ENCODE results near the gene ITGA1. TPM values are rescaled to one million over a fixed set of nuclear protein-coding genes. Genes with fewer than 3 reads are reported as not detected.

Gene ITGA1
- total RNA-seq, 2 experiments from 2014 or later = not detected

- H3K4me3 ChIP-seq (ENCODE audit: low read depth, low read length, poor library complexity, severe bottlenecking) = no peak overlapping the region
- intact Hi-C loops (cut with micrococcal nuclease; ENCODE audit: unreplicated experiment) = no loop called here
- no peak for DNase-seq (ENCODE audit: low spot score)
- ChIA-PET POLR2A (interaction anchor here (1.2 kb wide), 1 partner anchor 59 kb away, joined by 3 read pairs; no protein-coding TSS in a partner anchor), CTCF (ENCODE audit: unreplicated experiment) (no interaction called here)
- TF ChIP-seq EZH2phosphoT487 (IDR thresholded peaks at IDR 0.05; ENCODE audit: borderline replicate concordance, low read depth, low read length) = no peak
- no peak for TF ChIP-seq CTCF (conservative IDR thresholded peaks at IDR 0.05; ENCODE audit: low read length)
- H3K27ac ChIP-seq (ENCODE audit: low read depth, low read length, poor library complexity, severe bottlenecking) = no peak overlapping the region
- no peaks in the 10 kb centered on the region for H3K9me2 ChIP-seq (ENCODE audit: insufficient read depth, low read length)
- no peak overlapping the region for H2AFZ ChIP-seq (ENCODE audit: low read length)
- no peaks in the 10 kb centered on the region for H3K4me1 ChIP-seq (ENCODE audit: insufficient read depth, low read length, poor library complexity, severe bottlenecking)
- no peaks in the 10 kb centered on the region for H3K36me3 ChIP-seq (ENCODE audit: insufficient read depth, low read length)
- no peak overlapping the region for H3K4me2 ChIP-seq (ENCODE audit: low read length)
- BruUV-seq (replicated peaks) = no TSS peak
- H3K9me3 ChIP-seq (ENCODE audit: low read length) = no peaks in the 10 kb centered on the region
- no peaks in the 10 kb centered on the region for H3K79me2 ChIP-seq (ENCODE audit: insufficient read depth, low read depth, low read length)
- H4K20me1 ChIP-seq (ENCODE audit: insufficient read depth, low read length) = no peaks in the 10 kb centered on the region
These were observed 28.4 kb upstream of the ITGA1 start for GRCh38 chr5:52759331-52759730.

DNA sequence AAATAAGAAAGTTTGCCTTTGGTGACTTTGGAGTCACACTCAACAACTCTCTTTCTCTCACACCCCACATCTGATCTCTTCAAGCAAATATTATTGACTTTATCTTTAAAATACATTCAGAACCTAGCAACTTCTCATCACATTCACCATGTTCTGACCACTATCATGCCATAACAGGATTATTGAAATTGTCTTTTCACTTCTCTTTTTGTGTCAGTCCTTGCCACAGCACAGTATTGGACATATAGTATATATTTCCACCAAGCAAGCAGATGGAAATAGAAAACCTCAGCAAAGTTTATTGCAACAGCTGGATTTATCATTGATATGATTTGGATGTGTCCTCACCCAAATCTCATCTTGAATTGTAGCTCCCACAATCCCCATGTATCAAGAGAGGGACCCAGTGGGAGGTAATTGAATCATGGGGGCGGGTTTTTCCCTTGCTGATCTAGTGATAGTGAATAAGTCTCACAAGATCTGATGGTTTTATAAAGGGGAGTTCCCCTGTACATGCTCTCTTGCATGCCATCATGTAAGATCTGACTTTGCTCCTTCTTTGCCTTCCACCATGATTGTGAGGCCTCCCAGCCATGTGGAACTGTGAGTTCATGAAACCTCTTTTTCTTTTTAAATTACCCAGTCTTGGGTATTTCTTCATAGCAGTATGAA lies 26.9 kb upstream of the ITGA1 start:
- intact Hi-C loops (cut with micrococcal nuclease; ENCODE audit: unreplicated experiment) = no loop called here
- no TSS peak for BruUV-seq (replicated peaks)

More for the DNA sequence above, 26.9 kb upstream of the ITGA1 start:
- H3K4me3 ChIP-seq (ENCODE audit: low read depth, low read length, poor library complexity, severe bottlenecking) = no peak overlapping the region
- no peaks in the 10 kb centered on the region for H3K36me3 ChIP-seq (ENCODE audit: insufficient read depth, low read length)
- H2AFZ ChIP-seq (ENCODE audit: low read length) = no peak overlapping the region
- no peaks in the 10 kb centered on the region for H3K9me2 ChIP-seq (ENCODE audit: insufficient read depth, low read length)
- H3K79me2 ChIP-seq (ENCODE audit: insufficient read depth, low read depth, low read length) = no peaks in the 10 kb centered on the region
- no peaks in the 10 kb centered on the region for H3K9me3 ChIP-seq (ENCODE audit: low read length)
- no peak for DNase-seq (ENCODE audit: low spot score)
- no peaks in the 10 kb centered on the region for H3K4me1 ChIP-seq (ENCODE audit: insufficient read depth, low read length, poor library complexity, severe bottlenecking)
- ChIA-PET CTCF (ENCODE audit: unreplicated experiment) (no interaction called here), POLR2A (no interaction called here)
- no peak for TF ChIP-seq EZH2phosphoT487 (IDR thresholded peaks at IDR 0.05; ENCODE audit: borderline replicate concordance, low read depth, low read length)
- no peak for TF ChIP-seq CTCF (conservative IDR thresholded peaks at IDR 0.05; ENCODE audit: low read length)
- H3K4me2 ChIP-seq (ENCODE audit: low read length) = no peak overlapping the region
- H4K20me1 ChIP-seq (ENCODE audit: insufficient read depth, low read length) = no peaks in the 10 kb centered on the region
- no peak overlapping the region for H3K27ac ChIP-seq (ENCODE audit: low read depth, low read length, poor library complexity, severe bottlenecking)

Measured in OCI-LY7 (cell line).